HFFc6 (cell line): ENCODE results near the gene PTGIR. TPM values are rescaled to one million over a fixed set of nuclear protein-coding genes. Genes with fewer than 3 reads are reported as not detected.

ENCODE experiments used
- DNase-seq: peaks from one replicate; pipeline ENCODE4 v3.0.0-alpha.2; 2018
- H3K27ac Mint-ChIP-seq: 2 replicates; pipeline ENCODE4 v1.8.0; 2020; ENCODE audit warnings: mild to moderate bottlenecking, mixed read lengths
- H3K27me3 Mint-ChIP-seq: 2 replicates; pipeline ENCODE4 v1.8.0; 2021; ENCODE audit warnings: mild to moderate bottlenecking, moderate library complexity, mixed read lengths; ENCODE audit not compliant: insufficient read depth
- H3K36me3 Mint-ChIP-seq: 2 replicates; pipeline ENCODE4 v1.8.0; 2021; ENCODE audit warnings: low read depth, mixed read lengths
- H3K4me1 Mint-ChIP-seq: 2 replicates; pipeline ENCODE4 v1.8.0; 2020; ENCODE audit warnings: low read depth, mixed read lengths
- H3K4me3 Mint-ChIP-seq: 2 replicates; pipeline ENCODE4 v1.8.0; 2020; ENCODE audit warnings: mild to moderate bottlenecking, moderate library complexity, mixed read lengths
- H3K9me3 Mint-ChIP-seq: 2 replicates; pipeline ENCODE4 v1.8.0; 2020; ENCODE audit warnings: mild to moderate bottlenecking, mixed read lengths
- total RNA-seq, 6 experiments: library from RNA; stranded (reverse); fragmentation: NEBNext Ultra II Directional; extraction: Animal tissue kit (Norgen Biotek cat#: 25700); gene quantifications; 2 replicates in 1 of 6; 3 replicates in 5 of 6; pipeline ENCODE4 v1.2.3, GENCODE V29; 2021
- TF ChIP-seq, protein P1 (sequence below): fragments of 200-600 bp; sonication (generic); IDR thresholded peaks from 2 replicates; pipeline ENCODE4 v1.5.0; 2021; ENCODE audit warnings: antibody characterized with exemption, mild to moderate bottlenecking

PTGIR gene
- total RNA-seq, 6 experiments from 2014 or later: 16.0 to 26.6 (median 17.9) TPM

DNA sequence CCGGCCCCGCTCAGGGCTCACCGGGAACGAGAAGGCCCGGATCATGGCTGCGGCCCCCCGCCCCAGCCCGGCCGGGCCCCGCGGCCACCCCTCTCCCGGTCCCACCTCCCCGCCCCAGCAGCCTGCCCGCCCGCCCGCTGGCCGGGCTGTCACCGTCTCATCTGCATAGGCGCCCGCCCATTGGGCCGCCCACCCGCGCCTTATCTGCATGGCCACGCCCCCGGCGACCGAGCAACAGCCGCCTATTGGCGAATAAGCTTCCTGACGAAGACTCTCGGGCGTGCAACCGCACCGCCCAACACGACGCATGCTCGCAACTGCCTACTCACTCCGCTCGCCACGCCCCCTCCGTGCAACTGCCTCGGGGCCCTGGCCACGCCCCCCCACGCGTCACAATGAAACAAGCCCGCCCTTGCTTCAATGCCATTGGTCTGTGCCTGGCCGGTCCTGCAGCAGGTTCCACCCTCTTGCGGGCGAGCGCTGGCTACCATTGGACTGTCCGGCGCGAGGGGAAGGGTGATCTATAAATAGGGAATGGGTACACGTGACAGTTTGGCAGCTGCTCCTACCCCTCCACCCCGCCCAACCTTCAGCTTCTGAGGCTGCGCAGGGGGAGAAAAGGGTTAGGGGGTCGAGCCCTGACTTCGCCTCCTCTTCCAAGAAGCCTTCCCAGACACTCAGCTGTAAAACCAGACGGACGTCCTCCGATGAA lies 36.3 kb upstream of the PTGIR start, which contains the start of gene DACT3:
Gene DACT3 (minus strand): TSS at position 163 of the 712 bp plus-strand sequence. CDS start 118 bp downstream, at position 45.
- H3K9me3 Mint-ChIP-seq: no peaks in the 10 kb centered on the region
- H3K4me1 Mint-ChIP-seq: peaks cover 30% of the 10 kb centered on the region
- TF ChIP-seq, protein P1, sequence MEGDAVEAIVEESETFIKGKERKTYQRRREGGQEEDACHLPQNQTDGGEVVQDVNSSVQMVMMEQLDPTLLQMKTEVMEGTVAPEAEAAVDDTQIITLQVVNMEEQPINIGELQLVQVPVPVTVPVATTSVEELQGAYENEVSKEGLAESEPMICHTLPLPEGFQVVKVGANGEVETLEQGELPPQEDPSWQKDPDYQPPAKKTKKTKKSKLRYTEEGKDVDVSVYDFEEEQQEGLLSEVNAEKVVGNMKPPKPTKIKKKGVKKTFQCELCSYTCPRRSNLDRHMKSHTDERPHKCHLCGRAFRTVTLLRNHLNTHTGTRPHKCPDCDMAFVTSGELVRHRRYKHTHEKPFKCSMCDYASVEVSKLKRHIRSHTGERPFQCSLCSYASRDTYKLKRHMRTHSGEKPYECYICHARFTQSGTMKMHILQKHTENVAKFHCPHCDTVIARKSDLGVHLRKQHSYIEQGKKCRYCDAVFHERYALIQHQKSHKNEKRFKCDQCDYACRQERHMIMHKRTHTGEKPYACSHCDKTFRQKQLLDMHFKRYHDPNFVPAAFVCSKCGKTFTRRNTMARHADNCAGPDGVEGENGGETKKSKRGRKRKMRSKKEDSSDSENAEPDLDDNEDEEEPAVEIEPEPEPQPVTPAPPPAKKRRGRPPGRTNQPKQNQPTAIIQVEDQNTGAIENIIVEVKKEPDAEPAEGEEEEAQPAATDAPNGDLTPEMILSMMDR: no peak
- peaks cover 2% of the 10 kb centered on the region for H3K27me3 Mint-ChIP-seq
- peak; percentile 100 for DNase-seq
- peak within 1 kb of the TSS; percentile 93 for H3K4me3 Mint-ChIP-seq
- peaks cover 8% of the 10 kb centered on the region for H3K36me3 Mint-ChIP-seq
- H3K27ac Mint-ChIP-seq: peak within 1 kb of the TSS; percentile 83

DNA sequence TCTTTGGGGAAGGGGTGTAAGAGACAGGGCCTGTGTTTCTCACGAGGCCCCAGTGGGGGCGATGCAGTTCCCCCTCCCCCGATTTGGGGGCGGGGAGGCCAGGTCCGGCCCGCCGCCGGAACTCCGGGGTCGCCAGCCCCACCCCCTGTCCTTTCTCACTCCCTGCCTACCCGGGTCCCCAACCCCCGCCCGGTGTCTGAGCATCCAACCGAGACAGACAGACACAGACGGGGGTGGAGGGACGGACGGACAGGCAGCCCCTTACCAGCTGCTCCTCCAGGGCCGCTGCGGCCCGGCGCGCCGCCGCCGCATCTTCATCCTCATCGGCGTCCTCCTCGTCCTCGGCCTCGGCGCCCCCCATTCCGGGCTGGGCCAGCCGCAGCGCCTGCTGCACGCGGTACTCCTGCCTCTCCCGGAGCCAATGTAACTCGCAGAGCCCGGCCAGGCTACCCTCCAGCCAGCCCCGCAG lies 35.7 kb upstream of the PTGIR start:
- TF ChIP-seq, protein P1: no peak; the same call in 1 of the 2 replicates
- H3K4me3 Mint-ChIP-seq: peak overlapping the region; percentile 93
- 0 out of 2 replicates have a peak overlapping the region, but pooled peaks have one; percentile 77 for H3K27ac Mint-ChIP-seq
- peaks cover 2% of the 10 kb centered on the region for H3K27me3 Mint-ChIP-seq
- no peak for DNase-seq
- H3K4me1 Mint-ChIP-seq: peaks cover 30% of the 10 kb centered on the region
- H3K9me3 Mint-ChIP-seq: no peaks in the 10 kb centered on the region
- H3K36me3 Mint-ChIP-seq: peaks cover 8% of the 10 kb centered on the region

DNA sequence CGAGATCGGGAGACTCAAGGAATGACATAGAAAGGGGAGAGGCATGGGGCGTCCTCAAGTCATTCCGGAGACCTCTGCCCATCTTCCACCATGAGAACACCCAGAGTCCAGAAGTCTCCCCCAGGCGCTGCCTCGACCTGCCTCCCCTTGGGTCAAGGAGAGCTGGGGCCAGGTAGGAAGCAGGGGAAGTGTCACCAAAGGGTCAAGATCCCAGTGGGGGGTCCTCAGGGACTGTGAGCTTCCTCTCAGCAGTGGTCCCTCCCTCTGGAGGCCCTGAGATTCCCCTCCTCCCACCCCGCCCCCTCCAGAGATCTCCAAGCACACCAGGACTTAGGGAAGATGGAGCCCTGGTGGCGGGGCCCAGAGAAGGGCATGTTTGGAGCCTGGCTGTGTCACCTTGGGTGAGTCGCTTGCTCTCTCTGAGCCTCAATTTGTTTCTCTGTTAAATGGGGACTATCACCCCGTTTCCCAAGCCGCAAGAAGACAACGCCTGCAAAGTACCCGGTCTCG lies 35.2 kb upstream of the PTGIR start:
- peak overlapping the region; percentile 77 for H3K27ac Mint-ChIP-seq
- H3K27me3 Mint-ChIP-seq: peaks cover 2% of the 10 kb centered on the region

DNA sequence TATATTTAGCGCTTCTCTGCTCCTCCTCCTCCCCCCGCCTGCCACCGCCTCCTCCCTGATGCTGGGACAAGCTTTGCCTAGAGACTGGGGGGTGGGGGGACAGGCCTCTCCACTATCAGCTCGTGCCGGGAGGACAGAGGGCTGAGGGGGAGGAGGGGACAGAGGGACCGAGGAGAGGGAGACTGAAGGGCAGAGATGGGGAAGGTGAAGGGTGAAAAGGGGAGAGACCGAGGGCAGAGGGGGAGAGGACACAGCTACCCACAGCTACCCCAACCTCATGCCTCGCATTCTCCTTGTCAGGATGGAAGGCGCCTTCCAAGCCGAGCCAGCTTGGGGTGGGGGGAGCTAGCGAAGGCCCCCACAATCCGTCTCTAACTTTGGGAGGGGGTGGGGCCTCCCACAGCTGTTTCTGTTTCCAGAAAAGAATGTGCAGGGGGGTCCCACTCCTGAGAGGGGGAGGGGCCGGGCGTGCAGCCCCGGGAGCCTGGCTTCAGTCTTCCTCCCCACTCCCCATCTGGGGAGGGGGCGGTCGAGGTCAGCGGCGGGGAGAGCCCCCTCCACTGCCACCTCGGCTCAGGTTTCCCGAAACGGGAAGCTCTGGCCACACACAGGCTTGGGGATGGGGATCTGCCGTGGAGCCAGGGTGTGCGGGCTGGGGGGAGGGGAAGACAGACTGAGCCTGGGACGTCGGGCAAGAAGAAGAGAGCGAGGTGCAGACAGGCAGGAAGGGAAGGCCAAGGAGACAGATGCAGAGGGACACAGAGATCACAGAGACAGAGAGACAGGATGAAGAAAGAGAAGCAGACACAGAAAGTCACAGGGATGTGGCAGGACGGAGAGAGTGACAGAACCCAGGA lies 34.5 kb upstream of the PTGIR start:
- TF ChIP-seq, protein P1: no peak
- peak overlapping the region; percentile 93 for H3K4me3 Mint-ChIP-seq
- H3K36me3 Mint-ChIP-seq: peaks cover 12% of the 10 kb centered on the region
- DNase-seq: no peak
- H3K27me3 Mint-ChIP-seq: peaks cover 2% of the 10 kb centered on the region; the same call in 1 of the 2 replicates
- peaks cover 36% of the 10 kb centered on the region for H3K4me1 Mint-ChIP-seq
- no peaks in the 10 kb centered on the region for H3K9me3 Mint-ChIP-seq
- H3K27ac Mint-ChIP-seq: peak overlapping the region; percentile 77

More for the DNA sequence above, 35.2 kb upstream of the PTGIR start:
- H3K36me3 Mint-ChIP-seq: peaks cover 9% of the 10 kb centered on the region
- peaks cover 32% of the 10 kb centered on the region for H3K4me1 Mint-ChIP-seq
- DNase-seq: no peak
- peak overlapping the region; percentile 93 for H3K4me3 Mint-ChIP-seq
- H3K9me3 Mint-ChIP-seq: no peaks in the 10 kb centered on the region
- TF ChIP-seq, protein P1: 0 out of 2 replicates have a peak, but pooled peaks have one; percentile 15

DNA sequence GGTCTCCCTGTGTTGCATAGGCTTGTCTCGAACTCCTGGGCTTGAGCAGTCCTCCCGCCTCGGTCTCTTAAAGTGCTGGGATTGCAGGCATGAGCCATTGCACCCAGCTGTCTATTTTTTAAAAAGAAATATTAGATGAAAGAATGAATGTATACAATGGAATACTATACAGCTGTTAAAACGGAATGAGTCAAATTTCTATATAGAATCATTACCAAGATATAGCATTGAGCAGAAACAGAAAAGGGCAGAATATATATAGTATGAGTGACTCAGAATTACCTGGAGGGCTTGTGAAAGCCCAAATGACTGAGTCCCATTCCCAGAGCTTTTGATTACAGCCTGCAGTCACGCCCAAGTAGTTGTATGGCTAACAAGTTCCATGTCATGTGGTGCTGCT lies 31.7 kb upstream of the PTGIR start:
- no peak overlapping the region for H3K27ac Mint-ChIP-seq
- H3K4me1 Mint-ChIP-seq: peaks cover 28% of the 10 kb centered on the region
- no peaks in the 10 kb centered on the region for H3K9me3 Mint-ChIP-seq
- peaks cover 12% of the 10 kb centered on the region for H3K36me3 Mint-ChIP-seq
- peaks cover 3% of the 10 kb centered on the region for H3K27me3 Mint-ChIP-seq
- no peak overlapping the region for H3K4me3 Mint-ChIP-seq
- TF ChIP-seq, protein P1: no peak
- DNase-seq: no peak
